Endothelial cell of umbilical vein (primary cell): Measurements from ENCODE around the gene S100Z. TPM values are rescaled to one million over a fixed set of nuclear protein-coding genes. Genes with fewer than 3 reads are reported as not detected.

Experiments
- BruUV-seq: library from RNA; stranded (reverse); fragments of 400-500 nt; replicated peaks from 2 replicates; lab custom pipeline; 2021; lab: Mats Ljungman, UMichigan
- CTCF ChIA-PET: fragments of 300-600, 350-600 bp; sonication (Branson Sonifier 250); formaldehyde crosslinking; loops from one replicate; lab custom pipeline; 2021; ENCODE audit warnings: antibody characterized with exemption, inconsistent platforms; lab: Charles Lee
- POLR2A ChIA-PET: fragments of 300-600, 350-600 bp; sonication (Branson Sonifier 250); formaldehyde crosslinking; loops from one replicate; lab custom pipeline; 2021; ENCODE audit warnings: antibody characterized with exemption, inconsistent platforms; lab: Charles Lee
- DNase-seq: peaks from one replicate; pipeline ENCODE4 v3.0.0-alpha.2; 2011; ENCODE audit warnings: low read depth, low spot score
- FAIRE-seq: peaks from 2 replicates; lab custom pipeline; 2011; peaks lifted over from hg19 to GRCh38; lab: Jason Lieb, UNC
- H2AFZ ChIP-seq: 2 replicates; pipeline ENCODE4 v1.6.0; 2012; ENCODE audit warnings: low read depth, low read length, control low read depth, inconsistent platforms
- H3K27ac ChIP-seq: 2 replicates; pipeline ENCODE4 v1.5.1; 2011; ENCODE audit warnings: low read depth, mild to moderate bottlenecking, control low read depth, low read length, moderate library complexity; ENCODE audit not compliant: insufficient read depth
- H3K27me3 ChIP-seq, 2 experiments: 2 replicates each; pipeline versions ENCODE4 v1.6.0 to v1.6.1; 2011; ENCODE audit warnings: low read length in 2 of 2, mixed read lengths in 1 of 2; ENCODE audit not compliant: control insufficient read depth in 2 of 2, insufficient read depth in 2 of 2
- H3K36me3 ChIP-seq, 2 experiments: 2 replicates in 1 of 2; 3 replicates in 1 of 2; pipeline ENCODE4 v1.5.1; 2011; ENCODE audit warnings: low read length in 2 of 2, mild to moderate bottlenecking in 1 of 2, moderate library complexity in 1 of 2; ENCODE audit not compliant: control insufficient read depth in 2 of 2, insufficient read depth in 2 of 2; ENCODE audit errors: extremely low read depth in 1 of 2
- H3K4me1 ChIP-seq: 3 replicates; pipeline ENCODE4 v1.5.1; 2011; ENCODE audit warnings: mild to moderate bottlenecking, low read length; ENCODE audit not compliant: control insufficient read depth, insufficient read depth; ENCODE audit errors: extremely low read depth
- H3K4me2 ChIP-seq: 2 replicates; pipeline ENCODE4 v1.6.1; 2011; ENCODE audit warnings: low read length, control low read depth, mixed read lengths; ENCODE audit not compliant: insufficient read depth
- H3K4me3 ChIP-seq, 3 experiments: fragments of 200-600 bp in 1 of 3; sonication (generic), shearing (Covaris generic) in 1 of 3; replicated peaks in 1 of 3; 2 replicates each; pipeline ENCODE4 v1.5.1; 2011 to 2016; ENCODE audit warnings: control low read depth in 3 of 3, low read length in 3 of 3, mild to moderate bottlenecking in 2 of 3, inconsistent platforms in 1 of 3, low read depth in 1 of 3, moderate library complexity in 1 of 3; ENCODE audit not compliant: insufficient read depth in 1 of 3
- H3K79me2 ChIP-seq: 2 replicates; pipeline ENCODE4 v1.6.0; 2012; ENCODE audit warnings: low read length, inconsistent platforms; ENCODE audit not compliant: control insufficient read depth, insufficient read depth
- H3K9ac ChIP-seq: replicated peaks from 2 replicates; pipeline ENCODE3; 2011; ENCODE audit warnings: low read length, control low read depth; ENCODE audit not compliant: insufficient read depth; ENCODE audit errors: extremely low read depth
- H3K9me1 ChIP-seq: replicated peaks from 3 replicates; pipeline ENCODE4 v1.6.0; 2011; ENCODE audit warnings: mild to moderate bottlenecking, low read length; ENCODE audit not compliant: control insufficient read depth, insufficient read depth; ENCODE audit errors: extremely low read depth
- H3K9me3 ChIP-seq: replicated peaks from 2 replicates; pipeline ENCODE4 v1.5.1; 2012; ENCODE audit warnings: low read length, inconsistent platforms; ENCODE audit not compliant: control insufficient read depth, insufficient read depth
- H4K20me1 ChIP-seq: replicated peaks from 2 replicates; pipeline ENCODE3; 2011; ENCODE audit warnings: mild to moderate bottlenecking, low read length; ENCODE audit not compliant: control insufficient read depth, insufficient read depth; ENCODE audit errors: extremely low read depth
- CTCF ChIP-seq, 2 donors: IDR thresholded peaks; 1 replicate in 1 of 2; 2 replicates in 1 of 2; pipeline ENCODE4 v1.5.1; 2011; ENCODE audit warnings: low read length in 2 of 2, mild to moderate bottlenecking in 2 of 2, moderate library complexity in 2 of 2, control low read depth in 1 of 2, inconsistent platforms in 1 of 2, low read depth in 1 of 2; ENCODE audit not compliant: insufficient read depth in 1 of 2; ENCODE audit errors: extremely low read depth in 1 of 2
- EZH2 ChIP-seq: IDR thresholded peaks from 2 replicates; pipeline ENCODE4 v1.6.1; 2012; ENCODE audit warnings: borderline replicate concordance, low read depth, mild to moderate bottlenecking, moderate library complexity, low read length, inconsistent platforms; ENCODE audit not compliant: severe bottlenecking
- FOS ChIP-seq: IDR thresholded peaks from 2 replicates; pipeline ENCODE4 v1.6.1; 2011; ENCODE audit warnings: mild to moderate bottlenecking, low read length, moderate library complexity, borderline replicate concordance; ENCODE audit not compliant: insufficient read depth
- GATA2 ChIP-seq: IDR thresholded peaks from 2 replicates; pipeline ENCODE4 v1.7.0; 2011; ENCODE audit warnings: low read depth, mild to moderate bottlenecking, moderate library complexity, mixed read lengths, low read length; ENCODE audit not compliant: insufficient read length, insufficient read depth
- JUN ChIP-seq: IDR thresholded peaks from 2 replicates; pipeline ENCODE4 v1.6.1; 2011; ENCODE audit warnings: borderline replicate concordance, low read depth; ENCODE audit not compliant: insufficient read length, insufficient read depth
- MAX ChIP-seq: IDR thresholded peaks from 2 replicates; pipeline ENCODE4 v1.6.1; 2011; ENCODE audit not compliant: insufficient read depth, insufficient read length
- MYC ChIP-seq: IDR thresholded peaks from one replicate; pipeline ENCODE4 v1.6.1; 2011; ENCODE audit warnings: mild to moderate bottlenecking, low read depth, low read length
- POLR2A ChIP-seq: IDR thresholded peaks from 2 replicates; pipeline ENCODE4 v1.6.1; 2012; ENCODE audit warnings: low read depth, mild to moderate bottlenecking, control low read depth, low read length
- POLR2AphosphoS5 ChIP-seq: IDR thresholded peaks from 2 replicates; pipeline ENCODE4 v1.6.1; 2012; ENCODE audit warnings: low read depth, mild to moderate bottlenecking, control low read depth, low read length, moderate library complexity; ENCODE audit not compliant: insufficient read depth
- dilution Hi-C: fragments of 300-500 bp; cut with MboI; formaldehyde crosslinking; loops from one replicate; pipeline ENCODE4 v1.15.0; 2019; ENCODE audit warnings: low sequenced_read_pairs; ENCODE audit not compliant: extremely low pct_ligation_motif_present
- intact Hi-C: fragments of 100-400 bp; cut with micrococcal nuclease; formaldehyde crosslinking; loops from one replicate; pipeline ENCODE4 v1.10.0; 2022
- polyA plus RNA-seq, 4 experiments: library from polyadenylated mRNA; depleted of rRNA in 3 of 4; stranded (reverse) in 3 of 4; unstranded in 1 of 4; fragments of >200 nt; gene quantifications; 2 replicates each; pipeline versions ENCODE4 v1.2.1 to v1.2.3, GENCODE V29; 2011 to 2012; ENCODE audit warnings: missing spikeins in 1 of 4
- total RNA-seq: library from RNA; stranded (reverse); gene quantifications from 2 replicates; pipeline ENCODE4 v1.2.3, GENCODE V29; 2021

Gene S100Z
- total and polyA plus RNA-seq, 2 donors (not counting 3 experiments of a cell fraction or from before 2014, with no cell fraction given), result not detected

- Histone ChIP-seq H3K9ac (no peak overlapping the region), H3K27ac (no peak overlapping the region), H2AFZ (no peak overlapping the region), H3K36me3 (no peaks in the 10 kb centered on the region), H4K20me1 (no peaks in the 10 kb centered on the region), H3K4me3 (no peak overlapping the region), H3K9me3 (no peaks in the 10 kb centered on the region), H3K4me2 (no peak overlapping the region), H3K79me2 (no peaks in the 10 kb centered on the region), H3K9me1 (no peaks in the 10 kb centered on the region), H3K4me1 (no peaks in the 10 kb centered on the region), H3K27me3 (peaks cover 9 to 10% of the 10 kb centered on the region in 2 experiments)
- TF ChIP-seq CTCF (IDR thresholded peaks at IDR 0.05; ENCODE audit: extremely low read depth in 1 of 2, insufficient read depth in 1 of 2, low read depth in 1 of 2, low read length in 2 of 2) (no peak), FOS (no peak), GATA2 (no peak), MAX (no peak), POLR2AphosphoS5 (no peak), JUN (no peak), POLR2A (no peak), EZH2 (no peak), MYC (no peak)
- FAIRE-seq (no peak), DNase-seq (peak; percentile 73)
- no TSS peak for BruUV-seq
- POLR2A ChIA-PET, result interaction anchor here (0.7 kb wide), 1 partner anchor 15 kb away, joined by 16 read pairs; no protein-coding TSS in a partner anchor
- CTCF ChIA-PET, result no interaction called here
- dilution Hi-C loops (no loop called here), intact Hi-C loops (no loop called here)
Measured at GRCh38 chr5:76947082-76947503, 97.3 kb downstream of the S100Z start.
